GM04503 (cell line): ENCODE measurements around the gene GNG2.

ENCODE experiments used
- DNase-seq: peaks from one replicate; pipeline ENCODE4 v3.0.0-alpha.2; 2012; ENCODE audit warnings: low read depth

The GNG2 gene

GRCh38 chr14:51996148-51996746, 135.8 kb downstream of the GNG2 start:
- no peak for DNase-seq

- DNase-seq, result no peak
Measured at GRCh38 chr14:51998348-51998747, 137.9 kb downstream of the GNG2 start.

GRCh38 chr14:51999084-51999483, 138.7 kb downstream of the GNG2 start:
- no peak for DNase-seq

- no peak for DNase-seq
Measured at GRCh38 chr14:52000019-52000582, 139.7 kb downstream of the GNG2 start.

GRCh38 chr14:52000696-52001095, 140.3 kb downstream of the GNG2 start:
- DNase-seq, result no peak

GRCh38 chr14:52002542-52002941, 142.1 kb downstream of the GNG2 start:
- no peak for DNase-seq

GRCh38 chr14:52003324-52003723, 142.9 kb downstream of the GNG2 start:
- DNase-seq, result no peak

- DNase-seq, result no peak
Measured at GRCh38 chr14:52005625-52006024, 145.2 kb downstream of the GNG2 start.

GRCh38 chr14:52006361-52006760, 145.9 kb downstream of the GNG2 start:
- DNase-seq, result no peak

- DNase-seq, result no peak
Measured at GRCh38 chr14:52007211-52007610, 146.8 kb downstream of the GNG2 start.

GRCh38 chr14:52007637-52008036, 147.2 kb downstream of the GNG2 start:
- DNase-seq, result no peak

GRCh38 chr14:52008136-52008535, 147.7 kb downstream of the GNG2 start:
- DNase-seq, result no peak

GRCh38 chr14:52010173-52010693, 149.8 kb downstream of the GNG2 start:
- DNase-seq, result no peak

- DNase-seq, result no peak
Measured at GRCh38 chr14:52011523-52011922, 151.1 kb downstream of the GNG2 start.

- DNase-seq, result no peak
Measured at GRCh38 chr14:52012635-52013034, 152.2 kb downstream of the GNG2 start.

GRCh38 chr14:52013984-52014600, 153.7 kb downstream of the GNG2 start:
- no peak for DNase-seq

GRCh38 chr14:52014601-52015267, 154.3 kb downstream of the GNG2 start:
- DNase-seq, result no peak

GRCh38 chr14:52015411-52016030, 155.1 kb downstream of the GNG2 start:
- no peak for DNase-seq

- no peak for DNase-seq
Measured at GRCh38 chr14:52018252-52018651, 157.8 kb downstream of the GNG2 start.

- DNase-seq, result no peak
Measured at GRCh38 chr14:52018970-52019369, 158.6 kb downstream of the GNG2 start.
